HEK293T (cell line): ENCODE data around the gene ZMYM4.

Experiments used
- BHLHE40 ChIP-seq: fragments of 450-650 bp; IDR thresholded peaks from 2 replicates; pipeline ENCODE4 v1.6.1; 2016; ENCODE audit warnings: mild to moderate bottlenecking, moderate library complexity, borderline replicate concordance
- ELF4 ChIP-seq: fragments of 450-650 bp; IDR thresholded peaks from 2 replicates; pipeline ENCODE4 v1.6.1; 2017; ENCODE audit warnings: antibody characterized with exemption
- FOXM1 ChIP-seq: fragments of 450-650 bp; IDR thresholded peaks from 2 replicates; pipeline ENCODE4 v1.6.1; 2017; ENCODE audit warnings: mild to moderate bottlenecking, borderline replicate concordance
- SP1 ChIP-seq: fragments of 450-650 bp; IDR thresholded peaks from 2 replicates; pipeline ENCODE4 v1.6.1; 2017
- SUZ12 ChIP-seq: fragments of 450-650 bp; IDR thresholded peaks from 2 replicates; pipeline ENCODE4 v1.6.1; 2016; ENCODE audit warnings: mild to moderate bottlenecking
- TARDBP ChIP-seq: fragments of 450-650 bp; IDR thresholded peaks from 2 replicates; pipeline ENCODE4 v1.6.1; 2016

- TF ChIP-seq SP1 (no peak), FOXM1 (no peak), SUZ12 (no peak), ELF4 (no peak), TARDBP (no peak), BHLHE40 (no peak)
Observed at GRCh38 chr1:35461966-35462651, 193.6 kb downstream of the ZMYM4 start.
